ENCODE results near the gene CHRNA7. TPM values are rescaled to one million over a fixed set of nuclear protein-coding genes. Genes with fewer than 3 reads are reported as not detected.

Gene CHRNA7
- total and polyA plus RNA-seq, 2 of the 8 experiments (the other 6 are each of a cell fraction or from before 2014, with no cell fraction given), result 7.5 to 11.0 TPM

DNA sequence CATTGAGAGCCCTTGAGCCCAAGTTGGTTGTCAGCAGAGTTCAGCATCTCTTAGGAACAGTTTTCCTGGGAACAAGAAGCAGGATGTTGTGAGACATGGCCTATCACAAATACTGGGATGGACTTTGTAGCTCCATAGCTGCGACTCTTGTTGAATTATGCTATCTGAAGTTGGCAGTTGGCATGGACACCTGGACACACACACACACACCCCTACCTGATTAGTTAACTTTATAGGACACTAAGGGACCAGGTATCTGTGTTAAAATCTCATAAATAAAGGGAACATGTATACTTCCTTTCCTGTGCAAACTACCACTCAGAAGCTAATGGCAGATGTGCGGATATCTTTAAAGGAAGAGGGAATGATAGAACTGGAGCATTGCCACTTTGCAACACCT lies 10.2 kb upstream of the CHRNA7 start:
- Histone ChIP-seq H2AFZ (ENCODE audit: low read length) (no peak overlapping the region), H3K23ac (ENCODE audit: insufficient read length) (no peak overlapping the region), H3K79me2 (ENCODE audit: control insufficient read depth in 1 of 2, insufficient read depth in 2 of 2, low read length in 2 of 2) (no peaks in the 10 kb centered on the region), H4K20me1 (replicated peaks in 1 of 2; ENCODE audit: control insufficient read depth in 1 of 2, insufficient read depth in 2 of 2, low read length in 2 of 2) (no peaks in the 10 kb centered on the region), H3K27ac (ENCODE audit: low read depth, low read length) (no peak overlapping the region), H3K4me2 (ENCODE audit: insufficient read depth in 1 of 2, low read depth in 2 of 2, low read length in 2 of 2) (no peak overlapping the region), H4K5ac (ENCODE audit: insufficient read length, low read depth, low read length) (no peak overlapping the region), H3K36me3 (ENCODE audit: control insufficient read depth in 2 of 4, insufficient read depth in 4 of 4, low read length in 3 of 4) (no peaks in the 10 kb centered on the region), H3K9ac (replicated peaks in 1 of 4; ENCODE audit: extremely low read depth in 1 of 4, low read depth in 3 of 4, low read length in 3 of 4) (no peak overlapping the region), H4K8ac (ENCODE audit: extremely low read depth, insufficient read depth, low read length) (no peak overlapping the region), H2BK12ac (ENCODE audit: low read depth, low read length) (no peak overlapping the region), H3K4me3 (ENCODE audit: extremely low read depth in 1 of 4, insufficient read depth in 2 of 4, low read depth in 3 of 4, low read length in 4 of 4) (no peak overlapping the region), H3K4me1 (replicated peaks in 1 of 4; ENCODE audit: control insufficient read depth in 3 of 4, insufficient read depth in 4 of 4, low read length in 3 of 4) (no peaks in the 10 kb centered on the region), H3K56ac (replicated peaks; ENCODE audit: insufficient read length, low read depth, low read length) (no peak overlapping the region), H2BK20ac (ENCODE audit: low read length) (no peak overlapping the region), H3K4ac (replicated peaks; ENCODE audit: insufficient read length, low read depth, low read length) (no peak overlapping the region), H3K79me1 (ENCODE audit: low read depth, low read length) (no peaks in the 10 kb centered on the region), H3K18ac (ENCODE audit: extremely low read depth, low read length) (no peak overlapping the region), H2AK5ac (ENCODE audit: low read depth, low read length) (no peak overlapping the region), H4K91ac (replicated peaks; ENCODE audit: insufficient read length, low read length) (no peak overlapping the region), H3K9me3 (ENCODE audit: insufficient read depth in 2 of 2, low read depth in 1 of 2, low read length in 1 of 2) (0 out of 4 replicates have a peak, but pooled peaks cover 0 to 2% of the 10 kb centered on the region in 2 experiments), H3K14ac (ENCODE audit: insufficient read length) (no peak overlapping the region), H2BK5ac (ENCODE audit: low read depth, low read length) (no peak overlapping the region), H3K23me2 (ENCODE audit: low read depth, low read length) (no peaks in the 10 kb centered on the region), H2BK120ac (replicated peaks; ENCODE audit: low read depth, low read length) (no peak overlapping the region), H3K27me3 (replicated peaks in 1 of 4; ENCODE audit: control insufficient read depth in 3 of 4, extremely low read depth in 1 of 4, insufficient read depth in 3 of 4, low read length in 3 of 4) (no peaks in the 10 kb centered on the region), H2BK15ac (ENCODE audit: low read length) (no peak overlapping the region)
- DNase-seq (ENCODE audit: low read depth in 1 of 2, low spot score in 2 of 2), result no peak
- ChIA-PET POLR2A (ENCODE audit: partially characterized antibody) (no interaction called here), CTCF (ENCODE audit: partially characterized antibody) (interaction anchor here (1.1 to 2.8 kb wide), 3 partner anchors 9 to 42 kb away, joined by 3 to 19 read pairs (median 8); partner anchors contain the start of gene CHRNA7)
- WGBS, 2 experiments (ENCODE audit: extremely low coverage in 1 of 2, insufficient coverage in 1 of 2, insufficient read length in 1 of 2, insufficient replicate concordance in 2 of 2, low coverage in 1 of 2, low lambda C conversion rate in 2 of 2, missing lambda C conversion rate in 1 of 2), result 90% methylated on average over 2 of the region's 2 CpGs; no CpG with 5 or more reads in 1 of the 2 experiments
- FAIRE-seq, result no peak
- TF ChIP-seq CBX8 (IDR thresholded peaks at IDR 0.05; ENCODE audit: borderline replicate concordance, low read depth, low read length) (no peak), SUZ12 (IDR thresholded peaks at IDR 0.05; ENCODE audit: low read length) (no peak), CEBPB (IDR thresholded peaks at IDR 0.05; ENCODE audit: low read depth, low read length) (no peak), MAFK (IDR thresholded peaks at IDR 0.05; ENCODE audit: low read depth, low read length) (no peak), JUN (IDR thresholded peaks at IDR 0.05; ENCODE audit: low read depth, low read length) (no peak), SRF (IDR thresholded peaks at IDR 0.05; ENCODE audit: low read depth, low read length) (no peak)

All from H1 (cell line).